HEK293 (cell line): ENCODE results near the gene ELANE.

ENCODE experiments used
- CTCF ChIA-PET: fragments of 350-600 bp; formaldehyde crosslinking; extraction: SDS; loops from one replicate; lab custom pipeline; 2021; ENCODE audit warnings: antibody characterized with exemption; lab: Yijun Ruan, JAX
- POLR2A ChIA-PET: fragments of 300-600 bp; formaldehyde crosslinking; extraction: SDS; loops from one replicate; lab custom pipeline; 2020; ENCODE audit warnings: antibody characterized with exemption, inconsistent platforms; lab: Yijun Ruan, JAX
- H3K27ac ChIP-seq: fragments of 200-500 bp; sonication (Bioruptor generic); 2 replicates; pipeline ENCODE4 v1.5.1; 2014; ENCODE audit warnings: low read depth, low read length, control low read depth, inconsistent platforms; ENCODE audit errors: extremely low read depth
- H3K36me3 ChIP-seq, 2 experiments: fragments of 200-500 bp in 1 of 2; sonication (Bioruptor generic) in 1 of 2; 1 replicate in 1 of 2; 2 replicates in 1 of 2; pipeline ENCODE4 v1.5.1; 2014 to 2017; ENCODE audit warnings: inconsistent platforms in 2 of 2, low read length in 2 of 2; ENCODE audit not compliant: control insufficient read depth in 2 of 2, insufficient read depth in 1 of 2
- H3K4me1 ChIP-seq: fragments of 200-500 bp; sonication (Bioruptor generic); 2 replicates; pipeline ENCODE4 v1.5.1; 2014; ENCODE audit warnings: mild to moderate bottlenecking, low read length, inconsistent platforms; ENCODE audit not compliant: control insufficient read depth, insufficient read depth
- H3K4me3 ChIP-seq: 2 replicates; pipeline ENCODE4 v1.5.1; 2011; ENCODE audit warnings: low read depth, mild to moderate bottlenecking, control low read depth, low read length, moderate library complexity
- H3K9me3 ChIP-seq: fragments of 200-500 bp; sonication (Bioruptor generic); 2 replicates; pipeline ENCODE4 v1.5.1; 2014; ENCODE audit warnings: low read depth, low read length, inconsistent platforms; ENCODE audit not compliant: control insufficient read depth, insufficient read depth
- GLIS1 ChIP-seq: fragments of 450-650 bp; formaldehyde crosslinking; IDR thresholded peaks from 2 replicates; pipeline ENCODE4 v1.5.1; 2016; ENCODE audit warnings: missing biosample characterization, missing genetic modification characterization
- SALL2 ChIP-seq: fragments of 450-650 bp; formaldehyde crosslinking; IDR thresholded peaks from 2 replicates; pipeline ENCODE4 v1.5.0; 2017; ENCODE audit warnings: missing biosample characterization, mild to moderate bottlenecking, missing genetic modification characterization, borderline replicate concordance
- SCRT2 ChIP-seq: fragments of 450-650 bp; formaldehyde crosslinking; IDR thresholded peaks from 2 replicates; pipeline ENCODE4 v1.5.1; 2016; ENCODE audit warnings: missing biosample characterization, missing genetic modification characterization
- ZBTB17 ChIP-seq: fragments of 450-650 bp; formaldehyde crosslinking; IDR thresholded peaks from 2 replicates; pipeline ENCODE4 v1.5.1; 2016; ENCODE audit warnings: missing biosample characterization, missing genetic modification characterization
- ZFP69B ChIP-seq: fragments of 450-650 bp; formaldehyde crosslinking; IDR thresholded peaks from 2 replicates; pipeline ENCODE4 v1.5.1; 2016; ENCODE audit warnings: missing biosample characterization, missing genetic modification characterization
- ZNF16 ChIP-seq: fragments of 450-650 bp; formaldehyde crosslinking; IDR thresholded peaks from 2 replicates; pipeline ENCODE4 v1.5.1; 2016; ENCODE audit warnings: low read depth, missing biosample characterization, missing genetic modification characterization
- ZNF19 ChIP-seq: fragments of 450-650 bp; formaldehyde crosslinking; IDR thresholded peaks from 2 replicates; pipeline ENCODE4; 2016; ENCODE audit warnings: missing biosample characterization, missing genetic modification characterization, low read depth
- ZNF221 ChIP-seq: fragments of 450-650 bp; formaldehyde crosslinking; IDR thresholded peaks from 2 replicates; pipeline ENCODE4 v1.5.1; 2017; ENCODE audit warnings: missing biosample characterization, missing genetic modification characterization, borderline replicate concordance
- ZNF266 ChIP-seq: fragments of 450-650 bp; formaldehyde crosslinking; IDR thresholded peaks from 2 replicates; pipeline ENCODE4 v1.5.1; 2016; ENCODE audit warnings: missing biosample characterization, missing genetic modification characterization, low read depth
- ZNF394 ChIP-seq: fragments of 450-650 bp; formaldehyde crosslinking; IDR thresholded peaks from 2 replicates; pipeline ENCODE4 v1.5.1; 2016; ENCODE audit warnings: missing biosample characterization, missing genetic modification characterization, mild to moderate bottlenecking, moderate library complexity, borderline replicate concordance
- ZNF561 ChIP-seq: fragments of 450-650 bp; IDR thresholded peaks from 2 replicates; pipeline ENCODE4 v1.5.1; 2018; ENCODE audit warnings: missing biosample characterization, missing genetic modification characterization, borderline replicate concordance
- ZNF600 ChIP-seq: fragments of 450-650 bp; formaldehyde crosslinking; IDR thresholded peaks from 2 replicates; pipeline ENCODE4 v1.5.1; 2016; ENCODE audit warnings: missing biosample characterization, missing genetic modification characterization
- ZNF621 ChIP-seq: fragments of 450-650 bp; formaldehyde crosslinking; IDR thresholded peaks from 2 replicates; pipeline ENCODE4 v1.5.1; 2017; ENCODE audit warnings: missing biosample characterization, missing genetic modification characterization
- ZNF623 ChIP-seq: fragments of 450-650 bp; formaldehyde crosslinking; IDR thresholded peaks from 2 replicates; pipeline ENCODE4 v1.5.1; 2016; ENCODE audit warnings: missing biosample characterization, missing genetic modification characterization
- ZNF626 ChIP-seq: fragments of 450-650 bp; sonication (Bioruptor Pico); formaldehyde crosslinking; IDR thresholded peaks from 2 replicates; pipeline ENCODE4 v1.5.1; 2018; ENCODE audit warnings: missing biosample characterization, missing genetic modification characterization, inconsistent platforms
- ZNF701 ChIP-seq: fragments of 450-650 bp; formaldehyde crosslinking; IDR thresholded peaks from 2 replicates; pipeline ENCODE4 v1.5.1; 2016; ENCODE audit warnings: missing biosample characterization, missing genetic modification characterization
- ZNF707 ChIP-seq: fragments of 450-650 bp; formaldehyde crosslinking; IDR thresholded peaks from 2 replicates; pipeline ENCODE4 v1.5.1; 2016; ENCODE audit warnings: missing biosample characterization, missing genetic modification characterization
- ZNF768 ChIP-seq: fragments of 450-650 bp; formaldehyde crosslinking; IDR thresholded peaks from 2 replicates; pipeline ENCODE4 v1.5.1; 2018; ENCODE audit warnings: missing biosample characterization, mild to moderate bottlenecking, missing genetic modification characterization
- ZNF791 ChIP-seq: fragments of 450-650 bp; formaldehyde crosslinking; IDR thresholded peaks from 2 replicates; pipeline ENCODE4 v1.5.1; 2016; ENCODE audit warnings: missing biosample characterization, missing genetic modification characterization
- ZSCAN23 ChIP-seq: fragments of 450-650 bp; formaldehyde crosslinking; IDR thresholded peaks from 2 replicates; pipeline ENCODE4 v1.5.1; 2016; ENCODE audit warnings: missing biosample characterization, missing genetic modification characterization
- TF ChIP-seq, protein P1 (sequence below): fragments of 450-650 bp; formaldehyde crosslinking; IDR thresholded peaks from 2 replicates; pipeline ENCODE4 v1.5.1; 2016; ENCODE audit warnings: missing biosample characterization, missing genetic modification characterization
- TF ChIP-seq, protein P2 (sequence below): fragments of 450-650 bp; formaldehyde crosslinking; IDR thresholded peaks from 2 replicates; pipeline ENCODE4 v1.5.1; 2016; ENCODE audit warnings: missing biosample characterization, missing genetic modification characterization, low read depth
- TF ChIP-seq, protein P3 (sequence below): fragments of 450-650 bp; formaldehyde crosslinking; IDR thresholded peaks from 2 replicates; pipeline ENCODE4 v1.5.1; 2016; ENCODE audit warnings: missing biosample characterization, missing genetic modification characterization

ELANE gene

DNA sequence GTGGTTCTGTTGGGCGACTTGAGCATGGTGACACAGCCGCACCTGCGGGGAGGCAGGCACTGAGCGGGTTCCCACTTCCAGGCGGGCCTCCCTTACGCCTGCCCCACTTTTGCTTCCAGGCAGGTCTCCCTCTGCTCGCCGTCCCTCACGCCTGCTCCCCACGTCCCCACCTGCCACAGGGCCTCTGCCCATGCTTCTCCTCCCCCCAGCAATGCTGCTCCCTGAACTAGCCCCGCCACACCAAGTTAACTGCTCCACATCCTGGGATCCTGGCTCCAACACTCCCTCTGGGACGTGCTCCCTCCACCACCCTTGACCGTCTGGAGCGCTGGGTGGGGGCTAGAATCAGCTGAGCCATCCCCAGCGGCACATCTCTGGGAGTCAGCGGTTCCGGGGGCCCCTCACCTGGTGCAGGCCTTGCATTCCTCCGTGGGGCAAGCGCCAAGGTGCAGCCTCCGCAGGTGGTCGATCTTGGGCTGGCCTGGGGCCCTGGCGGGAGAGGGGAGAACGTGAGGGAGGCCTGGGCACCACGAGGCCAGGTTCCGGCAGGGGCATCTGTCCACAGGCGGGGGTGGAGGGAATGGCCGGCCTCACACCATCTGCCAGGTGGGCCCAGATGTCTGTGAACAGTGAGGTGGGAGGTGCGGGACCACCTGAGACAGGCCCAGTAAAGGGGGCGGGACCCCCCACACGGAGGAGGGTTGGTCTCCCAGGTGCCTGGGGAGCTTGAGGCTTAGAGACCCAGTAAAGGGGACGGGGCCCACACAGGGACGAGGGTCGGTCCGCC lies 16.5 kb downstream of the ELANE start:
- H3K4me1 ChIP-seq: no peaks in the 10 kb centered on the region; the same call in 1 of the 2 replicates
- ChIA-PET POLR2A (no interaction called here), CTCF (no interaction called here)
- TF ChIP-seq SCRT2 (tag by site-specific recombination): peak; percentile 74
- TF ChIP-seq, protein P1, sequence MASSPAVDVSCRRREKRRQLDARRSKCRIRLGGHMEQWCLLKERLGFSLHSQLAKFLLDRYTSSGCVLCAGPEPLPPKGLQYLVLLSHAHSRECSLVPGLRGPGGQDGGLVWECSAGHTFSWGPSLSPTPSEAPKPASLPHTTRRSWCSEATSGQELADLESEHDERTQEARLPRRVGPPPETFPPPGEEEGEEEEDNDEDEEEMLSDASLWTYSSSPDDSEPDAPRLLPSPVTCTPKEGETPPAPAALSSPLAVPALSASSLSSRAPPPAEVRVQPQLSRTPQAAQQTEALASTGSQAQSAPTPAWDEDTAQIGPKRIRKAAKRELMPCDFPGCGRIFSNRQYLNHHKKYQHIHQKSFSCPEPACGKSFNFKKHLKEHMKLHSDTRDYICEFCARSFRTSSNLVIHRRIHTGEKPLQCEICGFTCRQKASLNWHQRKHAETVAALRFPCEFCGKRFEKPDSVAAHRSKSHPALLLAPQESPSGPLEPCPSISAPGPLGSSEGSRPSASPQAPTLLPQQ: peak; percentile 95
- TF ChIP-seq, protein P2, sequence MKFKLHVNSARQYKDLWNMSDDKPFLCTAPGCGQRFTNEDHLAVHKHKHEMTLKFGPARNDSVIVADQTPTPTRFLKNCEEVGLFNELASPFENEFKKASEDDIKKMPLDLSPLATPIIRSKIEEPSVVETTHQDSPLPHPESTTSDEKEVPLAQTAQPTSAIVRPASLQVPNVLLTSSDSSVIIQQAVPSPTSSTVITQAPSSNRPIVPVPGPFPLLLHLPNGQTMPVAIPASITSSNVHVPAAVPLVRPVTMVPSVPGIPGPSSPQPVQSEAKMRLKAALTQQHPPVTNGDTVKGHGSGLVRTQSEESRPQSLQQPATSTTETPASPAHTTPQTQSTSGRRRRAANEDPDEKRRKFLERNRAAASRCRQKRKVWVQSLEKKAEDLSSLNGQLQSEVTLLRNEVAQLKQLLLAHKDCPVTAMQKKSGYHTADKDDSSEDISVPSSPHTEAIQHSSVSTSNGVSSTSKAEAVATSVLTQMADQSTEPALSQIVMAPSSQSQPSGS (tag by site-specific recombination): no peak
- peak; percentile 40; the same call in 1 of the 2 replicates for TF ChIP-seq GLIS1 (tag by site-specific recombination)
- TF ChIP-seq ZNF16 (tag by site-specific recombination): no peak
- TF ChIP-seq ZNF561: no peak
- TF ChIP-seq, protein P3, sequence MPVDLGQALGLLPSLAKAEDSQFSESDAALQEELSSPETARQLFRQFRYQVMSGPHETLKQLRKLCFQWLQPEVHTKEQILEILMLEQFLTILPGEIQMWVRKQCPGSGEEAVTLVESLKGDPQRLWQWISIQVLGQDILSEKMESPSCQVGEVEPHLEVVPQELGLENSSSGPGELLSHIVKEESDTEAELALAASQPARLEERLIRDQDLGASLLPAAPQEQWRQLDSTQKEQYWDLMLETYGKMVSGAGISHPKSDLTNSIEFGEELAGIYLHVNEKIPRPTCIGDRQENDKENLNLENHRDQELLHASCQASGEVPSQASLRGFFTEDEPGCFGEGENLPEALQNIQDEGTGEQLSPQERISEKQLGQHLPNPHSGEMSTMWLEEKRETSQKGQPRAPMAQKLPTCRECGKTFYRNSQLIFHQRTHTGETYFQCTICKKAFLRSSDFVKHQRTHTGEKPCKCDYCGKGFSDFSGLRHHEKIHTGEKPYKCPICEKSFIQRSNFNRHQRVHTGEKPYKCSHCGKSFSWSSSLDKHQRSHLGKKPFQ (tag by site-specific recombination): no peak
- TF ChIP-seq ZNF600 (tag by site-specific recombination): peak; percentile 15; the same call in 1 of the 2 replicates
- no peak for TF ChIP-seq ZSCAN23
- no peak for TF ChIP-seq ZNF707 (tag by site-specific recombination)
- TF ChIP-seq ZBTB17 (tag by site-specific recombination): no peak
- TF ChIP-seq ZNF791 (tag by site-specific recombination): no peak
- no peak for TF ChIP-seq ZNF19 (tag by site-specific recombination)
- TF ChIP-seq ZNF221: no peak
- no peak for TF ChIP-seq ZNF701 (tag by site-specific recombination)
- peak; percentile 51; the same call in 1 of the 2 replicates for TF ChIP-seq ZNF394
- no peak for TF ChIP-seq SALL2 (tag by site-specific recombination)
- no peak for TF ChIP-seq ZNF621
- TF ChIP-seq ZNF623 (tag by site-specific recombination): peak; percentile 58
- no peak for TF ChIP-seq ZNF266
- TF ChIP-seq ZNF626 (tag by site-specific recombination): no peak
- no peak for TF ChIP-seq ZNF768
- peak; percentile 88 for TF ChIP-seq ZFP69B (tag by site-specific recombination)
- H3K27ac ChIP-seq: 0 out of 2 replicates have a peak overlapping the region, but pooled peaks have one; percentile 14
- peaks cover 7 to 41% of the 10 kb centered on the region in 2 experiments; a peak in 2 of 3 replicates for H3K36me3 ChIP-seq
- H3K4me3 ChIP-seq: no peak overlapping the region
- no peaks in the 10 kb centered on the region for H3K9me3 ChIP-seq
